Measurements from ENCODE around the gene FOXI1. TPM values are rescaled to one million over a fixed set of nuclear protein-coding genes. Genes with fewer than 3 reads are reported as not detected.
"Not testable (repeated sequence)": the region's sequence is repeated elsewhere in the genome, so short reads cannot be mapped to it uniquely, and the experiment has no call there.

Gene FOXI1
- total RNA-seq, 2 donors from 2014 or later: not detected

DNA sequence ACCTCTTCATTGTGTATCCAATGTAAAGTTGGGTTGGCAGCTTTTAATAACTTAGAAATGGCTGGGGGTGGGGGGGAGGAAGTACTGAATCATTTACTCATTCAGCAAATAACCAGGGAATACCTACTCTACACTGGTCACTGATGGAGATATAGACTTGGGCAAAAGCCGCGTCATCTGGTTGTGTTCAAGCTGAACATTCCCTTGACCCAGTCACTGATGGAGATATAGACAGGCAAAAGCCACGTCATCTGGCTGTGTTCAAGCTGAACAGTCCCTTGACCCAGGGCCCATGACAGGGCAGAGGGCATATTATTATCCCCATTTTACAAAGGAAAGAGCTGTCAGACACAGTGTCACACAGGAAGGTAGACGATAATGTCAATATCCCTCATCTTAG lies 32.6 kb downstream of the FOXI1 start:
- DNase-seq (ENCODE audit: low spot score): no peak
- Histone ChIP-seq H3K9me3 (no peaks in the 10 kb centered on the region), H3K36me3 (no peaks in the 10 kb centered on the region), H3K27ac (no peak overlapping the region), H3K4me3 (no peak overlapping the region), H3K4me1 (ENCODE audit: control insufficient read depth in 1 of 2, low read depth in 2 of 2) (no peaks in the 10 kb centered on the region), H3K27me3 (replicated peaks; ENCODE audit: insufficient read depth) (no peaks in the 10 kb centered on the region)
- TF ChIP-seq CTCF (IDR thresholded peaks at IDR 0.05): no peak
- ATAC-seq (ENCODE audit: insufficient number of reproducible peaks, low FRiP score, low read depth): no peak

GRCh38 chr5:170139786-170140335 lies 34.2 kb downstream of the FOXI1 start:
- ATAC-seq (ENCODE audit: insufficient number of reproducible peaks, low FRiP score, low read depth): no peak
- Histone ChIP-seq H3K27me3 (replicated peaks; ENCODE audit: insufficient read depth) (no peaks in the 10 kb centered on the region), H3K9me3 (no peaks in the 10 kb centered on the region), H3K4me1 (ENCODE audit: control insufficient read depth in 1 of 2, low read depth in 2 of 2) (no peaks in the 10 kb centered on the region), H3K36me3 (no peaks in the 10 kb centered on the region), H3K4me3 (no peak overlapping the region), H3K27ac (no peak overlapping the region)
- DNase-seq (ENCODE audit: low spot score): no peak
- TF ChIP-seq CTCF (IDR thresholded peaks at IDR 0.05): no peak

DNA sequence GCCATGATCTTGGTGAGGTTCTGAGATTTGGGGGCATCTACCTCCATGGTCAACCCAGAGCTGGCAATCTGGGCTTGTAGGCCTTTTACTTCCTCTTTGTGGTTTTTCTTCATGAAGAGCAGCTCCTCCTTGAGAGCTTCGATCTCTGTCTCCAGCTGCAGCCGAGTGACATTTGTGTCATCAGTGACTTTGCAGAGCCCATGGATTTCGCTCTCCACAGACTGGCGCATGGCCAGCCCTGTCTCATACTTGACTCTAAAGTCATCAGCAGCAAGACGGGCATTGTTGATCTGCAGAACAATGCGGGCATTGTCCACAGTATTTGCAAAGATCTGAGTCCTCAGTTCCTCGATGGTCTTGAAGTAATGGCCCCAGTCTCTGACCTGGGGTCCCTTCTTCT lies 35.5 kb downstream of the FOXI1 start:
- ATAC-seq (ENCODE audit: insufficient number of reproducible peaks, low FRiP score, low read depth); H3K36me3 ChIP-seq; DNase-seq (ENCODE audit: low spot score): not testable (repeated sequence)

GRCh38 chr5:170141636-170142035 lies 35.9 kb downstream of the FOXI1 start:
- Histone ChIP-seq H3K27me3 (replicated peaks; ENCODE audit: insufficient read depth) (no peaks in the 10 kb centered on the region), H3K36me3 (no peaks in the 10 kb centered on the region), H3K4me3 (no peak overlapping the region), H3K9me3 (no peaks in the 10 kb centered on the region), H3K27ac (no peak overlapping the region), H3K4me1 (ENCODE audit: control insufficient read depth in 1 of 2, low read depth in 2 of 2) (no peaks in the 10 kb centered on the region)
- DNase-seq (ENCODE audit: low spot score) (no peak), ATAC-seq (ENCODE audit: insufficient number of reproducible peaks, low FRiP score, low read depth) (no peak)
- no peak for TF ChIP-seq CTCF (IDR thresholded peaks at IDR 0.05)

More for the DNA sequence above, 35.5 kb downstream of the FOXI1 start:
- not testable (repeated sequence) for H3K4me3 ChIP-seq; H3K9me3 ChIP-seq; H3K27ac ChIP-seq; H3K4me1 ChIP-seq (ENCODE audit: control insufficient read depth in 1 of 2, low read depth in 2 of 2); H3K27me3 ChIP-seq (replicated peaks; ENCODE audit: insufficient read depth)

DNA sequence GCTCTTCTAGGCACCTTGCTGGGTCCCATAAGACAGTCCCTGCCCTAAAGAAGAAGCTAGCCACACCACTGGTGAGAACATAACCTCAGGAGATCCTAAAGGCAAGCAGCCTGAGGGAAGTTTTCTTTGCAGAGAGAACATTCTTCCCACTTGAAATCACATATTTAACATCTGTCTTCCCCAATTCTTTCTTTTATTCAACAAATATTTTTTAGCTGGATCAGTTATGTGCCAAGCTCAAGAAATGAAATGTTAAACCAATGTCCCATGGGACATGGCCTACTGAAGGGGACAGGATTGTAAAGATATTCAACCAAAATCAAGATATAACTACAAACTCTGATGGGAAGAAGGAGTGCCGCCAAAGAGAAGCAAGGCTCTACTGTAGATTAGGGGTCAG lies 36.5 kb downstream of the FOXI1 start:
- no peak for ATAC-seq (ENCODE audit: insufficient number of reproducible peaks, low FRiP score, low read depth)
- TF ChIP-seq CTCF (IDR thresholded peaks at IDR 0.05): no peak
- Histone ChIP-seq H3K36me3 (no peaks in the 10 kb centered on the region), H3K27ac (no peak overlapping the region), H3K9me3 (no peaks in the 10 kb centered on the region), H3K27me3 (replicated peaks; ENCODE audit: insufficient read depth) (no peaks in the 10 kb centered on the region), H3K4me1 (ENCODE audit: control insufficient read depth in 1 of 2, low read depth in 2 of 2) (no peaks in the 10 kb centered on the region), H3K4me3 (no peak overlapping the region)
- no peak for DNase-seq (ENCODE audit: low spot score)

- Histone ChIP-seq H3K36me3 (no peaks in the 10 kb centered on the region), H3K4me1 (ENCODE audit: control insufficient read depth in 1 of 2, low read depth in 2 of 2) (no peaks in the 10 kb centered on the region), H3K27me3 (replicated peaks; ENCODE audit: insufficient read depth) (no peaks in the 10 kb centered on the region), H3K27ac (no peak overlapping the region), H3K4me3 (no peak overlapping the region), H3K9me3 (no peaks in the 10 kb centered on the region)
- no peak for DNase-seq (ENCODE audit: low spot score)
- no peak for ATAC-seq (ENCODE audit: insufficient number of reproducible peaks, low FRiP score, low read depth)
- no peak for TF ChIP-seq CTCF (IDR thresholded peaks at IDR 0.05)
Observed at GRCh38 chr5:170143091-170143490, 37.4 kb downstream of the FOXI1 start.
